ENCODE data around the gene RSPH6A. TPM values are rescaled to one million over a fixed set of nuclear protein-coding genes. Genes with fewer than 3 reads are reported as not detected.

RSPH6A gene
- total RNA-seq, 1 experiment from 2014 or later: 0.39 TPM

DNA sequence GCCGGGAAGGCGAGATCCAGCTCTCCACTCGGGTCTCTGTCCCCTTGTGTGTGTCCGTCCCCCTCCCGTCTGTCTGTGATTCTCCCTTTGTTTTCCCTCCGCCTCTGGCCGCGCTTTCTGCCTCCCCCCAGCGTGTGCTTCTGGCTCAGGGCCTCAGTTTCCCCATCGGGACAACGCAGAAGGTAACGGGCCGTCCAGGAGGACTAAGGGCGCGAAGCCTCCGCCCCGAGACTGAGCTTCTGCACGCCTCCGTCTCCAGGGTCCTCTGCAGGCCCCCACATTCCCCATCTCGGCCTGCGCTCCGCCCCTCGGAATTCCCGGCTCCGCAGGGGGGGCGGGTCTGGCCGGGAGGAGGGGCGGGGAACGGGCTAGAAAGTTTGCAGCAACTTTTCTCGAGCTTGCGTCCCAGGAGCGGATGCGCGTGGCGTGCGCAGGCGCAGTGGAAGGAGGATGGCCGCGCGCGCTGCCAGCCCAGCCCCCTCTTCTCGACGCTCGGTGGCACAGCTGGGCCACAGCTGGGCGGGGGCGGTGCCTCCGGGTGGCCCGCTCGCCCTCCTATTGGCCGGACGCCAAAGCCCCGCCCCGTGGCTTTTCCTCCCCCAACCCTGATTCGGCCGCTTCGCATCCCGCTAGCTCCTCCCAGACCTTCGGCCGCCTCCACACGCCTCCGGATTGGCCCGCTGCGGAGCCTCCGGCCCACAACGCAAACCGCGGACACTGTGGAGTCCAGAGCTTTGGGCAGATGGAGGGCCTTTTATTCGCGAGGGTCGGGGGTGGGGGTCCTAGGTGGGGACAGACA lies 45.9 kb downstream of the RSPH6A start, which contains the start of gene SIX5 (continued):
- TF ChIP-seq, protein P1, sequence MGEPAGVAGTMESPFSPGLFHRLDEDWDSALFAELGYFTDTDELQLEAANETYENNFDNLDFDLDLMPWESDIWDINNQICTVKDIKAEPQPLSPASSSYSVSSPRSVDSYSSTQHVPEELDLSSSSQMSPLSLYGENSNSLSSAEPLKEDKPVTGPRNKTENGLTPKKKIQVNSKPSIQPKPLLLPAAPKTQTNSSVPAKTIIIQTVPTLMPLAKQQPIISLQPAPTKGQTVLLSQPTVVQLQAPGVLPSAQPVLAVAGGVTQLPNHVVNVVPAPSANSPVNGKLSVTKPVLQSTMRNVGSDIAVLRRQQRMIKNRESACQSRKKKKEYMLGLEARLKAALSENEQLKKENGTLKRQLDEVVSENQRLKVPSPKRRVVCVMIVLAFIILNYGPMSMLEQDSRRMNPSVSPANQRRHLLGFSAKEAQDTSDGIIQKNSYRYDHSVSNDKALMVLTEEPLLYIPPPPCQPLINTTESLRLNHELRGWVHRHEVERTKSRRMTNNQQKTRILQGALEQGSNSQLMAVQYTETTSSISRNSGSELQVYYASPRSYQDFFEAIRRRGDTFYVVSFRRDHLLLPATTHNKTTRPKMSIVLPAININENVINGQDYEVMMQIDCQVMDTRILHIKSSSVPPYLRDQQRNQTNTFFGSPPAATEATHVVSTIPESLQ (CRISPR knock-in tag; IDR thresholded peaks at IDR 0.05): no peak
- TF ChIP-seq FOXJ3 (CRISPR knock-in tag; IDR thresholded peaks at IDR 0.05; ENCODE audit: borderline replicate concordance) (no peak), ZNF423 (CRISPR knock-in tag; IDR thresholded peaks at IDR 0.05) (no peak), FOXK1 (CRISPR knock-in tag; IDR thresholded peaks at IDR 0.05) (peak; percentile 66), RORB (CRISPR knock-in tag; IDR thresholded peaks at IDR 0.05) (no peak), NR1H2 (CRISPR knock-in tag; IDR thresholded peaks at IDR 0.05) (no peak), PRRX2 (CRISPR knock-in tag; IDR thresholded peaks at IDR 0.05) (no peak), SMAD3 (CRISPR knock-in tag; IDR thresholded peaks at IDR 0.05; ENCODE audit: borderline replicate concordance) (peak; percentile 26; the same call in 1 of the 2 replicates)
- TF ChIP-seq, protein P2, sequence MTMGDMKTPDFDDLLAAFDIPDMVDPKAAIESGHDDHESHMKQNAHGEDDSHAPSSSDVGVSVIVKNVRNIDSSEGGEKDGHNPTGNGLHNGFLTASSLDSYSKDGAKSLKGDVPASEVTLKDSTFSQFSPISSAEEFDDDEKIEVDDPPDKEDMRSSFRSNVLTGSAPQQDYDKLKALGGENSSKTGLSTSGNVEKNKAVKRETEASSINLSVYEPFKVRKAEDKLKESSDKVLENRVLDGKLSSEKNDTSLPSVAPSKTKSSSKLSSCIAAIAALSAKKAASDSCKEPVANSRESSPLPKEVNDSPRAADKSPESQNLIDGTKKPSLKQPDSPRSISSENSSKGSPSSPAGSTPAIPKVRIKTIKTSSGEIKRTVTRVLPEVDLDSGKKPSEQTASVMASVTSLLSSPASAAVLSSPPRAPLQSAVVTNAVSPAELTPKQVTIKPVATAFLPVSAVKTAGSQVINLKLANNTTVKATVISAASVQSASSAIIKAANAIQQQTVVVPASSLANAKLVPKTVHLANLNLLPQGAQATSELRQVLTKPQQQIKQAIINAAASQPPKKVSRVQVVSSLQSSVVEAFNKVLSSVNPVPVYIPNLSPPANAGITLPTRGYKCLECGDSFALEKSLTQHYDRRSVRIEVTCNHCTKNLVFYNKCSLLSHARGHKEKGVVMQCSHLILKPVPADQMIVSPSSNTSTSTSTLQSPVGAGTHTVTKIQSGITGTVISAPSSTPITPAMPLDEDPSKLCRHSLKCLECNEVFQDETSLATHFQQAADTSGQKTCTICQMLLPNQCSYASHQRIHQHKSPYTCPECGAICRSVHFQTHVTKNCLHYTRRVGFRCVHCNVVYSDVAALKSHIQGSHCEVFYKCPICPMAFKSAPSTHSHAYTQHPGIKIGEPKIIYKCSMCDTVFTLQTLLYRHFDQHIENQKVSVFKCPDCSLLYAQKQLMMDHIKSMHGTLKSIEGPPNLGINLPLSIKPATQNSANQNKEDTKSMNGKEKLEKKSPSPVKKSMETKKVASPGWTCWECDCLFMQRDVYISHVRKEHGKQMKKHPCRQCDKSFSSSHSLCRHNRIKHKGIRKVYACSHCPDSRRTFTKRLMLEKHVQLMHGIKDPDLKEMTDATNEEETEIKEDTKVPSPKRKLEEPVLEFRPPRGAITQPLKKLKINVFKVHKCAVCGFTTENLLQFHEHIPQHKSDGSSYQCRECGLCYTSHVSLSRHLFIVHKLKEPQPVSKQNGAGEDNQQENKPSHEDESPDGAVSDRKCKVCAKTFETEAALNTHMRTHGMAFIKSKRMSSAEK (CRISPR knock-in tag; IDR thresholded peaks at IDR 0.05; ENCODE audit: borderline replicate concordance): no peak
- TF ChIP-seq, protein P3, sequence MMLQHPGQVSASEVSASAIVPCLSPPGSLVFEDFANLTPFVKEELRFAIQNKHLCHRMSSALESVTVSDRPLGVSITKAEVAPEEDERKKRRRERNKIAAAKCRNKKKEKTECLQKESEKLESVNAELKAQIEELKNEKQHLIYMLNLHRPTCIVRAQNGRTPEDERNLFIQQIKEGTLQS (CRISPR knock-in tag; conservative IDR thresholded peaks at IDR 0.05): no peak
- TF ChIP-seq, protein P4, sequence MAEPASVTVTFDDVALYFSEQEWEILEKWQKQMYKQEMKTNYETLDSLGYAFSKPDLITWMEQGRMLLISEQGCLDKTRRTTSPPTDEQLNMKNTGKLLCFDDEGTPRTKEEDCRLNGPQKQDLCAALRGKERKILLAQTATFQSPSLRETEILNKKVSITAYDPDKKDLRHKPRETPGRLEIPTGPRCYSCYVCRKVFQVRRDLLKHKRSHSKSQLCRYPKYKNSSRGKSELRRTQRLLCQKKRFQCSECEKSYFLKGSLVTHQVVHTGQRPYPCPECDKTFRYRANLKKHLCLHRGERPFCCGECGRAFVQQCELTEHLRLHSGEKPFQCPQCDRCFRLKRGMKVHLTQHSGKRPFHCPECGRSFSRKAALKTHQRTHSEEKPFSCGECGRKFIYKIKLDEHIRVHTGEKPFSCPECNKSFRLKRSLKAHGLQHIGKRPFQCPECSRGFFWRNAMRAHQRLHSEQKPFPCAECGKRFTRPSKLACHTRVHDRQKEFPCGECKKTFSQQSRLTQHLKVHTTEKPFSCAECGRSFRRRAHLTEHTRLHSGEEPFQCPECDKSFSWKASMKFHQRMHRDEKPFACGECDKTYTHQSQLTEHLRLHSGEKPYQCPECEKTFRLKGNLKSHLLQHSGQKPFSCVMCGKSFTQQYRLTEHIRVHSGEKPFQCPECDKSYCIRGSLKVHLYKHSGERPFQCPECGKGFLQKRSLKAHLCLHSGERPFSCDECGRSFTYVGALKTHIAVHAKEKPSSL (CRISPR knock-in tag; conservative IDR thresholded peaks at IDR 0.05): no peak; the same call in 1 of the 2 replicates

DNA sequence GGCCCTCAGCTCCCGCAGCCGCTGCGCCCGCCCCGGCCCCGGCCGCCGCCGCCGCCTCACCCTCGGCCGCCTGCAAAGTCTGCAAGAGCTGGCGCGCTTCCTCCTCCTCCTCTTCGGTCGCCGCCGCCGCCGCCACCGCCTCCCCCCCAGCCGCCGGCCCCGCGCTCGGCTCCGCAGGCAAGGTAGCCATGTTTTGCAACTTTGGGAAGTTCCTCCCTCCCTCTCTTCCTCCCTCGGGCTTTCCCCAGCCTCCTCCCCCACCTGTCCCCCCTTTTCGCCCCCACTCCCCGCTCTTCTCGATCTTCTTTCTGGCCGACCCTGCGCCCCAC lies 46.5 kb downstream of the RSPH6A start:
- POLR2A ChIA-PET: interaction anchor here (0.6 to 4.8 kb wide), 23 partner anchors 11 to 185 kb away, joined by 3 to 115 read pairs (median 7); partner anchors contain the start of genes DMPK, DMWD, FBXO46 and QPCTL
- peak overlapping the region; percentile 100 for H3K27ac Mint-ChIP-seq
- H3K9me3 Mint-ChIP-seq: no peaks in the 10 kb centered on the region

More for the DNA sequence above, 46.5 kb downstream of the RSPH6A start:
- no peaks in the 10 kb centered on the region for H3K36me3 Mint-ChIP-seq
- ATAC-seq: no peak
- DNase-seq (ENCODE audit: low spot score): peak; percentile 61
- H3K4me1 Mint-ChIP-seq: peaks cover 26% of the 10 kb centered on the region
- CTCF ChIA-PET: interaction anchor here (0.6 to 5.6 kb wide), 21 partner anchors 9 to 998 kb away, joined by 3 to 175 read pairs (median 8); partner anchors contain the start of genes DMPK, FBXO46, FOXA3 and QPCTL
- TF ChIP-seq, protein P5, sequence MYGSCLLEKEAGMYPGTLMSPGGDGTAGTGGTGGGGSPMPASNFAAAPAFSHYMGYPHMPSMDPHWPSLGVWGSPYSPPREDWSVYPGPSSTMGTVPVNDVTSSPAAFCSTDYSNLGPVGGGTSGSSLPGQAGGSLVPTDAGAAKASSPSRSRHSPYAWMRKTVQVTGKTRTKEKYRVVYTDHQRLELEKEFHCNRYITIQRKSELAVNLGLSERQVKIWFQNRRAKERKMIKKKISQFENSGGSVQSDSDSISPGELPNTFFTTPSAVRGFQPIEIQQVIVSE (CRISPR knock-in tag; IDR thresholded peaks at IDR 0.05; ENCODE audit: borderline replicate concordance): no peak
- no peak for TF ChIP-seq FOXJ3 (CRISPR knock-in tag; IDR thresholded peaks at IDR 0.05; ENCODE audit: borderline replicate concordance)
- no peak for TF ChIP-seq NFYB (CRISPR knock-in tag; conservative IDR thresholded peaks at IDR 0.05; ENCODE audit: low read depth)
- TF ChIP-seq, protein P6, sequence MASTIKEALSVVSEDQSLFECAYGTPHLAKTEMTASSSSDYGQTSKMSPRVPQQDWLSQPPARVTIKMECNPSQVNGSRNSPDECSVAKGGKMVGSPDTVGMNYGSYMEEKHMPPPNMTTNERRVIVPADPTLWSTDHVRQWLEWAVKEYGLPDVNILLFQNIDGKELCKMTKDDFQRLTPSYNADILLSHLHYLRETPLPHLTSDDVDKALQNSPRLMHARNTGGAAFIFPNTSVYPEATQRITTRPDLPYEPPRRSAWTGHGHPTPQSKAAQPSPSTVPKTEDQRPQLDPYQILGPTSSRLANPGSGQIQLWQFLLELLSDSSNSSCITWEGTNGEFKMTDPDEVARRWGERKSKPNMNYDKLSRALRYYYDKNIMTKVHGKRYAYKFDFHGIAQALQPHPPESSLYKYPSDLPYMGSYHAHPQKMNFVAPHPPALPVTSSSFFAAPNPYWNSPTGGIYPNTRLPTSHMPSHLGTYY (CRISPR knock-in tag; IDR thresholded peaks at IDR 0.05): no peak
- no peak for TF ChIP-seq GRHL2 (CRISPR knock-in tag; IDR thresholded peaks at IDR 0.05; ENCODE audit: insufficient replicate concordance, severe bottlenecking)
- peak overlapping the region; percentile 97 for H3K4me3 Mint-ChIP-seq
- peaks cover 2% of the 10 kb centered on the region; the same call in 1 of the 2 replicates for H3K27me3 Mint-ChIP-seq (ENCODE audit: low read depth)

Data from WTC11 (cell line).